ENCODE measurements around the gene MAN2A1.
"Not testable (repeated sequence)": the region's sequence is repeated elsewhere in the genome, so short reads cannot be mapped to it uniquely, and the experiment has no call there.

Gene MAN2A1

GRCh38 chr5:109759306-109759705 is 69.6 kb downstream of the MAN2A1 start:
- TF ChIP-seq CTCF (IDR thresholded peaks at IDR 0.05; ENCODE audit: low read depth, low read length, missing control alignments) = no peak
- DNase-seq (ENCODE audit: low read depth) = no peak
- in situ Hi-C loops (cut with HindIII; ENCODE audit: low sequenced_read_pairs) = no loop called here
- no peak overlapping the region for H3K4me3 ChIP-seq (ENCODE audit: low read depth, low read length)

GRCh38 chr5:109760130-109760529 is 70.4 kb downstream of the MAN2A1 start:
- H3K4me3 ChIP-seq (ENCODE audit: low read depth, low read length); in situ Hi-C loops (cut with HindIII; ENCODE audit: low sequenced_read_pairs); DNase-seq (ENCODE audit: low read depth): not testable (repeated sequence)

GRCh38 chr5:109762821-109763220 is 73.1 kb downstream of the MAN2A1 start:
- in situ Hi-C loops (cut with HindIII; ENCODE audit: low sequenced_read_pairs) = no loop called here
- no peak overlapping the region for H3K4me3 ChIP-seq (ENCODE audit: low read depth, low read length)
- DNase-seq (ENCODE audit: low read depth) = no peak
- no peak for TF ChIP-seq CTCF (IDR thresholded peaks at IDR 0.05; ENCODE audit: low read depth, low read length, missing control alignments)

- TF ChIP-seq CTCF (IDR thresholded peaks at IDR 0.05; ENCODE audit: low read depth, low read length, missing control alignments) = no peak
- H3K4me3 ChIP-seq (ENCODE audit: low read depth, low read length) = no peak overlapping the region
- in situ Hi-C loops (cut with HindIII; ENCODE audit: low sequenced_read_pairs) = no loop called here
- DNase-seq (ENCODE audit: low read depth) = no peak
Measured at GRCh38 chr5:109767184-109767995, 77.7 kb downstream of the MAN2A1 start.

GRCh38 chr5:109767997-109768396 is 78.3 kb downstream of the MAN2A1 start:
- no peak for TF ChIP-seq CTCF (IDR thresholded peaks at IDR 0.05; ENCODE audit: low read depth, low read length, missing control alignments)
- in situ Hi-C loops (cut with HindIII; ENCODE audit: low sequenced_read_pairs) = no loop called here
- DNase-seq (ENCODE audit: low read depth) = no peak
- H3K4me3 ChIP-seq (ENCODE audit: low read depth, low read length) = no peak overlapping the region

GRCh38 chr5:109769597-109770291 is 80.0 kb downstream of the MAN2A1 start:
- no peak for DNase-seq (ENCODE audit: low read depth)
- in situ Hi-C loops (cut with HindIII; ENCODE audit: low sequenced_read_pairs) = no loop called here
- TF ChIP-seq CTCF (IDR thresholded peaks at IDR 0.05; ENCODE audit: low read depth, low read length, missing control alignments) = no peak
- H3K4me3 ChIP-seq (ENCODE audit: low read depth, low read length) = no peak overlapping the region

- DNase-seq (ENCODE audit: low read depth) = no peak
- in situ Hi-C loops (cut with HindIII; ENCODE audit: low sequenced_read_pairs) = no loop called here
- TF ChIP-seq CTCF (IDR thresholded peaks at IDR 0.05; ENCODE audit: low read depth, low read length, missing control alignments) = no peak
- no peak overlapping the region for H3K4me3 ChIP-seq (ENCODE audit: low read depth, low read length)
Measured at GRCh38 chr5:109775130-109775529, 85.4 kb downstream of the MAN2A1 start.

All from astrocyte of the cerebellum (primary cell).